ENCODE measurements around the gene TMEM245.

Gene TMEM245

DNA sequence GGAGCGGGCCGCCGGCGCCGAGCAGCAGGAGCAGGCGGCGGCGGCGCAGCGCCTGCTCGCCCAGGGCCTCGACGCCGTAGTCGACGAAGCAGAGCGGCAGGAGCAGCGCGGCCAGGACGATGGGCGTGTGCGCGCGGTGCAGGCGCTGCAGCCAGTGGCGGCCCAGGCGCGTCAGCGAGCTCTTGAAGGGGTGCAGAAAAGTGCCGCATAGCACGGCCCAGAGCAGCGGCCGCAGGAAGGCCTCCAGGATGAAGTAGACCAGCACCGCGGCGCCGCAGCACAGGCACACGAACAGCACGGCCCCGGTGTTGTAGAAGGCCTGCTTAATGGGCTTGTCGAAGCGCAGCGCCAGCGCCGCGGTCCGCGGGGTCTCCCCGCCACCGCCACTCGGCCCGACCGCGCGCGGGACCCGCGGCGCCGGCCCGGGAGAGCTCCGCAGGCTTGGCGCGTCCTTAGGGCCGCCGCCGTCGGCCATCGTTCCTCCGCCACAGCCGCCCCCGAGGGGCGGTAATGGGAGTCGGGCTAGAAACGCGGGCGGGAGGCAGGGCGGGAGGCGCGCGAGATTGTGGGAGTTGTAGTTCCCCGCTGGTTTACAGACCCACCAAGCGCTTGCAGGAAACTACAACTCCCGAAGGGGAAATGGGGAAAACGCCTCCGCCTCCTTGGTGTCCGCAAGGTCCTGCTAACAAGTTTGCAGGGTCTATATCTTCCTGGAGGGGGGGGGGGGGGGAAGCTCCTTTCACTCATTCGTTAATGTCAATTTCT is at the start of gene TMEM245:
Gene TMEM245, minus strand, starts transcription at position 509 of the 765 bp plus-strand sequence. Its CDS starts 34 bp downstream, at position 475.
- peak; percentile 83 for DNase-seq

- no peak for DNase-seq
Measured at GRCh38 chr9:109168170-109168569, 48.4 kb upstream of the TMEM245 start.

DNA sequence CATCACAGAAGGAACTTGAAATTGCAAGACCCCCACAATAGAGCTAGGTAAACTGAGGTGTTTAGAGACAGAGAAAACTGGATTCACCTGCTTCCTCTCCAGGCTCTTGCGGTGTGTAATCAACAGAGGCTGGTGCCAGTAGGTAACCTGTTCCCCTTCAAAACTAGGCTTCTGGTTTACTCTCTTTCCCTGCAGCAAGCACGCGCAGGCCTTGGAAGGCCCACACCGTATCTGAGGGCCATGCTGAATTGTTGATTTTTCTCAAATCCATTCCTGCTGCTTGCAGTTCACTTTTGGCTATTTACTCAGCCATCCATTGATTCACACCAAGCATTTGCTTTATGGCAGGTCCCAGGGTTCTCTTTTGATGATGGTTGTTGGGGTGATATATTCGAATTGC is 48.0 kb upstream of the TMEM245 start:
- no peak for DNase-seq

DNA sequence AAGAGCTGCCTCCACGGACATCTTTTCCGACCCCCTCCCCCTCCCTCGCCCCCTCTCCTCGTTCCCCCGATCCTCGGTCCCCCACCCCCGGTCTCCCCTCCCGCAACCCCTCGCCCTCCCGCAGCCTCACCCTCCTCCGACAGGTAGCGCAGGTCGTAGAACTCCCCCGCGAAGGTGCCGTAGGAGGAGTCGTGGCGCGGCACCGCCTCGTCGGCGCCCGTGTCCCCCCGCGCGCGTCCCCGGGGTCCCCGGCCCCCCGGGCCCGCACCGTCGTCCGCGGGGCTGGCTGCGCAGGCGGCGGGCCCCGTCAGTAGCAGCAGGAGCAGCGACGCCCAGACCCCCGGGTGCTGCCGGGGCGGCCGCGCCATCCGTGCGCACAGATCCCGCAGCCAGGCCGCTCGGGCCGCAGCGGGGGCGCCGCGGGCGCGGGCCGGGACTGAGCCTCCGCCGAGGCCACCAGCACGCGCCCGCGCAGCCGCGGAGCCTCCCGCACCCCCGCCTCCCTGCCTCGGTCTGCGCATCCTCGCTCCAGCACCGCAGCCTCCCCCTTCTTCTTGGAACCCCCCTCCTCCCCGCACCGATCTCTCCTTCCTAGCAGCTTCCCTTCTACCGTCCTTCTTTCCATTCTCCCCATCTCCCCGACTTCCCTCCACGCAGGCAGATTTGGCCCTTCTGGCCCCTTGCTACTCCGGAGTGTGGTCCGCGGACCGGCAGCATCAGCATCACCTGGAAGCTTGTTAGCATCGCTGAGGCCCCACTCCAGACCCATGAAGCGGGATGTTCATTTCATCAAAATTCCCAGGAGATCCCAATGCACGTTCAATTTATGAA is 47.2 kb upstream of the TMEM245 start, which contains the start of gene FRRS1L:
Gene FRRS1L, minus strand, starts transcription at position 479 of the 831 bp plus-strand sequence. Its CDS starts 111 bp downstream, at position 368.
- no peak for DNase-seq

- no peak for DNase-seq
Measured at GRCh38 chr9:109166171-109166770, 46.5 kb upstream of the TMEM245 start.

GRCh38 chr9:109164042-109164441 is 44.3 kb upstream of the TMEM245 start:
- no peak for DNase-seq

- no peak for DNase-seq
Measured at GRCh38 chr9:109163194-109163593, 43.4 kb upstream of the TMEM245 start.

- DNase-seq = no peak
Measured at GRCh38 chr9:109162677-109163076, 42.9 kb upstream of the TMEM245 start.

- peak; percentile 36 for DNase-seq
Measured at GRCh38 chr9:109161471-109161870, 41.7 kb upstream of the TMEM245 start.

GRCh38 chr9:109159583-109159982 is 39.8 kb upstream of the TMEM245 start:
- no peak for DNase-seq

- DNase-seq = no peak
Measured at GRCh38 chr9:109158651-109159050, 38.9 kb upstream of the TMEM245 start.

- no peak for DNase-seq
Measured at GRCh38 chr9:109156708-109157107, 37.0 kb upstream of the TMEM245 start.

- no peak for DNase-seq
Measured at GRCh38 chr9:109150925-109151545, 31.3 kb upstream of the TMEM245 start.

- no peak for DNase-seq
Measured at GRCh38 chr9:109149722-109150121, 30.0 kb upstream of the TMEM245 start.

DNA sequence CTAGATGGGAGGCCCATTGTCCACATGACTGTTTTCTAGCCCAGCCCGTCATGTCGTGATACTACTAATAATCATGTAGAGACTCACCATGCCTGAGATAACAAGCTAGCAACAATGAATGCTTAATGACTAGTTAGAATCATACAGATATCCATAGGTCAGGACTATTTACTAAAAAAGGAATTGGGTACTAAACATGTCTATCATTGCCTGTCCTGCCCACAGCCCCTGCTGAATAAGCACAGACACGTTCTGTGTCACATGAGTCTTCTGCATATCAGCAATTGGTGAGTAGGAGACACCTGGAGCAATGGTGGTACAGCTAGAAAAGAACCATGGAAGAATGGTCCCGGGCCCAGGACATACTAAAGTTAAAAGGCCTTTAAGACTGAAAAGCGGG is 29.3 kb upstream of the TMEM245 start:
- no peak for DNase-seq

DNA sequence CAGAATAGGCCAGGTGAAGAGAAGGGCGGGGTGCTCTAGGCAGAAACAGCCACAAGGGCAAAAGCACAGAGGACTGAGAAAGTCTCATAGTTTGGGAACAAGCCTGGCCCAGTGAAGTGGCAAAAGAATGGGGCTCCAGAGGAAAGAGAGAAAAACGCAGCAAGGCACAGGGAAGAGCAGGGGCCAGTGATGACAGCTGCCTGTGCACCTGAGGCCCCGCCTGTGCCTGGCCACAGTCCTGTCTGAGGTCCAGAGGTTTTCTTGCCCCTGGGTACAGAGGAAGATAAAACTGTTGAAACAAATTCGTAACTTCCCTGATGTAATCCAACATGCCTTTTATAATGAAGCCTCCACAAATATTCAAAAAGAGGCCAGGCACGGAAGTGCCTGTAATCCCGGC is 25.3 kb upstream of the TMEM245 start:
- no peak for DNase-seq

- no peak for DNase-seq
Measured at GRCh38 chr9:109143881-109144562, 24.3 kb upstream of the TMEM245 start.

GRCh38 chr9:109141375-109141774 is 21.6 kb upstream of the TMEM245 start:
- DNase-seq = no peak

DNA sequence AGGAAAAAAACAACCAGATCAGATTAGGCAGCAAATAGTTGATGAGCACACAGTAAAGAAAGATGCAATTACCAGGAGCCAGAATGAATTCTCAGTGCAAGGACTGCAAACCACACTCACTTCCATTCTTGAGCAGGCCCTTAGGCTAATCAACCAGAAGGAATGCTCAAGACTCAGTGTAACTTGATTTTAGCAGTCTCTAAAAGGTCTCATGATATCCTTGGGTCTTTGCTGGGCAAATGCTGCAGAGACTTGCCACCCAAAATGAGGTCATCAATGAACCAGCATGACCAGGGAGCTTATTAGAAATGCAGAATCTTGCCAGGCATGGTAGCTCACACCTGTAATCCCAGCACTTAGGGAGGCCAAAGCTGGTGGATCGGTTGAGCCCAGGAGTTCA is 20.1 kb upstream of the TMEM245 start:
- DNase-seq = no peak

- DNase-seq = no peak
Measured at GRCh38 chr9:109138421-109138820, 18.7 kb upstream of the TMEM245 start.

DNA sequence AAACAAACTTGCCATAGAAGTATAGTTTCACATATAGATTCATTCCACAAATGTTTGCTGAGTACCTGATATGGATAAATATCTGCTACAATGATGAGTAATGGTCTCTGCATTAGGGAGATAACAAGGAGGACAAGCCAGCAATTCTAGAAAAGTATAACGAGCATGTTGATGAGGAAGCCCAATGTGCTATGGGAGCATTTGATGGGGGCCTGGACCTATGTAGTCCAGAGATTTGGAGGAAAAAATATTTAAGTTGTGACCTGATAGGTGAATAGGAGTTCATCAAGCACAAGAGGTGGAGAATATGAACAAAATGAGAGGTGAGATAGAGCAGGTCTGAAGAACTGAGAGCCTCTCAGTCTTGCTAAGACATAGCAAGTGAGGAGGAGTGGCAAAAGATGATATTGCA is 14.4 kb upstream of the TMEM245 start:
- DNase-seq = no peak

DNA sequence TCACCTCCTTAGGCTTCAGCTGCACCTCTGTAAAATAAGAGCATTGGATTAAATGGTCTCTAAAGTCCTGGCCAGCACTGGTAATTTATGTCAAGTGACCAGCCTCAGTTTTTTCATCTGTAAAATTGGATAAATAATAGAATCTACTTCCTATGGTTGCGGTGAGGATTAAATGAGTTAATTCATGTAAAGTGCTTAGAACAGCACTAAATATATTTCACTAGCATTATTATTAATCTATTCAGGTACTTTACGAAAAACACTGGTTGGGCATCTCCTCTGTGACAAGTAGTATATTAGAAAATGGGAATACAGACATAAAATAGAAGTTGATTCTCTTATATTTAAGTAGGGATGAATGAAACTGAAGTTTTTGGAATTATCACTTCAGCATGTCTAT is 13.8 kb upstream of the TMEM245 start:
- no peak for DNase-seq
